Activated CD8-positive, alpha-beta memory T cell treated with anti-CD3 and anti-CD28 coated beads, Interleukin-2, amount 50 U/mL, for 1 hour (primary cell): ENCODE results near the gene ADCY9.
"Not testable (repeated sequence)": the region's sequence is repeated elsewhere in the genome, so short reads cannot be mapped to it uniquely, and the experiment has no call there.

Experiments used
- DNase-seq: peaks from one replicate; pipeline ENCODE4 v3.0.0-alpha.2; 2020; ENCODE audit errors: extremely low read depth

Gene ADCY9

GRCh38 chr16:3977376-3977775 is 138.9 kb downstream of the ADCY9 start:
- DNase-seq: no peak

DNA sequence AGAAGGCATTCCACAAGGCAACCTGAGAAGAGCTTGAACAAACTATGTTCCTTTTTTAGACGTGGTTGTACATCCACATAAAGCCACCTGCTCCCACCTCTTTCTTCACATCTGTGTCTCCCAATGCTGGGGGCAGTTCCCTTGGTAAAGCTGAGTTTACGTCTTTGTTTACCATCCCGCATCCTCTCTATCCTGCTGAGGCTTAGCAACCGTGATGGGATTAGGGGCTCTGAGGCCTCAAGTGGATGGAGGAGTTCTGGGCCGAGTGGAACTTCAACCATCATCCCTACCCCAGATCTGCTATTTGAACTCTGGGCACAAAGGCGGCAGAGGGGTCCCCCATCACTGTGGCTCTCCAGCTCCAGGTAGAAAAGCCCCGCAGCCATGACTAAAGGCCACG is 141.5 kb downstream of the ADCY9 start:
- no peak for DNase-seq

DNA sequence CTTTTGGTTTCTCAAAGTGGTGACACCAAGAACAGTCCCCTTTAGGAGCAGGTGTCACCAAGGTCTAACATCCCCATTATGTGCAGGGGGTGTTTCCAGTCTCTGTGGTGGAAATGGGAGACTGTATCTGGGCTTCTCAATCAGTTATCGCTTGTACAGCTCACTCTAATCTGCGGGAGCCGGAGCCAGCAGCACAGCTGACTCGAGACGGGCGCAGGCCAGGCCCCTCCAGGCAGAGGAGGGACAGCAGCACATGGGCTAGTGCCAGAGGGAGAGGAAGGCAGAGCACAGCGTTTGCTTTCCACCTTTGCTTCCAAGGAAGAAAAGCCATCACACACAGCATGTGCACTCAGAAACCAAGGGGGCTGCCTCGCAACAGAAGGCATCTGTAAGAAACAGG is 144.5 kb downstream of the ADCY9 start:
- no peak for DNase-seq

- DNase-seq: no peak
Observed at GRCh38 chr16:3971261-3971660, 145.0 kb downstream of the ADCY9 start.

- DNase-seq: no peak
Observed at GRCh38 chr16:3968551-3968950, 147.7 kb downstream of the ADCY9 start.

- DNase-seq: no peak
Observed at GRCh38 chr16:3966681-3967080, 149.6 kb downstream of the ADCY9 start.

DNA sequence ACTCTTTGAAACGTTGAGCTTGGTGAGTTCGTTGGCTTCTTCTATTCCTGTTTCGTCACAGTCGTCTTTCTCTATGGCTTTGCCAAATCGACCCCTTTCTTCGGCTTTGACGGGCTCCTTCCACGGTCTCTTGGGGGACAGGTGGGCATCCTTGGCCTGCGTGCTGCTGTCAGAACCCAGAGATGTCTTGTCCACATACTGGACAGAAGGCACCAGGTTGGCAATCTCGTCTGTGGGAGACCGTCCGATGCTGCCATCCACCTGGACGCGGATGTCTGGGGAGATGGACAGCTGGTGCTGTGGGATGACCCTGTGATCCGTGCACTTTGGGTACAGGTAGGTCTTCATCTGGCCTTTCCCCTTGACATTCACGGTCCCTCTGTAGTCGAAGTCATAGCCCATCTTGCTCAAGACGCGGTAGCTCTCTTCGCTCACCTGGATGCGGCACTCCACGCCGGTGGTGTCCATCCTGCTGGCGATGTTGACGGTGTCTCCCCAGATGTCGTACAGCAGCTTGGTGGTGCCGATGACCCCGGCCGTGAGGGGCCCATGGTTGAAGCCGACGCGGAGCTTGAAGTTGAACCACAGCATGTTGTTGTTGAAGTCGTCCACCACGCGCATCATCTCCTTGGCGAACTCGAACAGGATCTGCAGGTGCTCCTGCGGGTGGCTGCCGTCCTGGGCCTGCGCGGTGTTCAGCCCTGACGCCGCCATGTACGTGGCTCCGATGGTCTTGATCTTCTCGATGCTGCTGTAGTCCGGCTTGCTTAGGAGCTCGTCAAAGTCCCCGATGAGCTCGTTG is 150.3 kb downstream of the ADCY9 start:
- no peak for DNase-seq

GRCh38 chr16:3965306-3965705 is 150.9 kb downstream of the ADCY9 start:
- DNase-seq: no peak

DNA sequence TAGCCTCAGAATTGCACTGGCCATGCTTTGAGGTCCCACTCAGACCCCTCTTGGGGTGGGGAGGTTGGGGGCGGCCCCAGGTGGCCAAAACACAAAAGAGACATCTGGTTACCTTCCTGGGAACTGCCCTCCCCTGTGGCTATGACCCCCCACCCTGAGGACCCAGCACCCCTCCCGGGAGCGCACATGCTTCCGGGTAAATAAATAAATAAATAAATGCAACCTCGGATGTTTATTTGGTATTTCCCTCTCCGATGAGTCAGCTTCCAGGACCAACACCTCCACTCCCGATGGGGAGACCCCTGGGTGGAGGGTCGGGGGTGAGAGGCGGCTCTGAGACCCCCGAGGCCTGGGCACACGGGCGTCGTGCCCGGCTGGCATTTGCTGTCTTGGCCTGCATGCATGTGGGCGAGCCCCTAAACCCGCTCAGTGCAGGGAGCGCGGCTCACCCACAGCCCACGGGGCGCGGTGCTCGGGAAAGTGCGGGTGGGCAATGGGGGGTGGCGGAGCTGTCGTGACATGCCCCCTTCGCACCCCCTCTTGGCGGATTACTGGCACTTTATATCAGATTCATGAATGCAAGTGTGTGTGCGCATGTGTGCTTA is 151.5 kb downstream of the ADCY9 start:
- no peak for DNase-seq

DNA sequence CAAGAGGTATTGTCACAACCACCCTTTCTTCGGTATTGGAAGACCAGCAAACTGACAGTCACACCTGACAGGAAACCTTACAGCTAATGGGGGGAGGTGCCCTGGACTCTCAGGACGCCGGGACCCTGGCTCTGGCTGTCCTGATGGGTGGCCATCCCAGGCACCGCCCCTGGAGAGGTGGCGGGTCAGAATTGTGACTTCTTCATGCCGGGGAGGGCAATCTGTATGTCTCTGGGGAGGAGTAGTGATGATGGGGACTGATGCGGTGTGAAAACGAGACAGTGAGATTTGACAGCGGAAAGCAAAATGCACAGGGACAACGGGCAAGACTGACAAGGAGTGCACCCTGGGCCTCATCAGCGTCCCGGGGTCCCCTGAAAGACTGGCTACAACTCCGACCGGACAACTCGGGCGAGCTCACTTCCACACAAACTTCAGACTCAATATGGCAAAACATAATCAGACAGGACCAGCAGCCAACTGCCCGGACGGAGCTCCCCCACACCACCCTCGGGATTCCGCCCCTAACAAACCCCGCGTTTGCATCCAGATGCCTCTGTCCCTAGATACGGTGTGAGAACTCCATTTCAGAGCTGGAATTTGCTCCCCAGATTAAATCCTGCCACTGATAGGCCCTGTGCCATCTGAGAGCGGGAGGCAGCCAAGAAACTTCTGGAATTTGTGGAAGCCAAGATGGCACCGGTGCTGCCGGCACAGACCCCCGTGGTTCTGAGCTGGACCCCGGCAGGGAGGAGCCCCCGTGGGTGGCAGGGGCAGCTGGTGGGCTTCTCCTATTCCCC is 152.2 kb downstream of the ADCY9 start:
- DNase-seq: no peak

GRCh38 chr16:3963203-3963602 is 153.0 kb downstream of the ADCY9 start:
- DNase-seq: peak; percentile 14

DNA sequence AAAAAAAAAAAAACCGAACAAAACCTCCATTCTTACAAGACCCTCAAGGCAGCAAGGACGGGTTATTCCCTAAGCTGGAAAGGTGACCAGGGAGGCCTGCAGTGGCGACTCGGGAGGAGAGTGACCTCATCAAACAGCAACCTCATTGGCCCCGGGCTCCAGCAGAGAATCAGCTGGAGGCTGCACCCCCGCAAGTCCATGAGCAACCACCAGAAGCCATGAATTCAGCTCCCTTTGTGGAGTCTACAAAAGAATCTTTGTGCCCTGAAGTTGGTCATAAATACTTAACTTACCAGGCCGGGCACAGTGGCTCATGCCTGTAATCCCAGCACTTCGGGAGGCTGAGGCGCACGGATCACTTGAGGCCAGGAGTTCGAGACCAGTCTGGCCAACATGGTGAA is 154.8 kb downstream of the ADCY9 start:
- no peak for DNase-seq

DNA sequence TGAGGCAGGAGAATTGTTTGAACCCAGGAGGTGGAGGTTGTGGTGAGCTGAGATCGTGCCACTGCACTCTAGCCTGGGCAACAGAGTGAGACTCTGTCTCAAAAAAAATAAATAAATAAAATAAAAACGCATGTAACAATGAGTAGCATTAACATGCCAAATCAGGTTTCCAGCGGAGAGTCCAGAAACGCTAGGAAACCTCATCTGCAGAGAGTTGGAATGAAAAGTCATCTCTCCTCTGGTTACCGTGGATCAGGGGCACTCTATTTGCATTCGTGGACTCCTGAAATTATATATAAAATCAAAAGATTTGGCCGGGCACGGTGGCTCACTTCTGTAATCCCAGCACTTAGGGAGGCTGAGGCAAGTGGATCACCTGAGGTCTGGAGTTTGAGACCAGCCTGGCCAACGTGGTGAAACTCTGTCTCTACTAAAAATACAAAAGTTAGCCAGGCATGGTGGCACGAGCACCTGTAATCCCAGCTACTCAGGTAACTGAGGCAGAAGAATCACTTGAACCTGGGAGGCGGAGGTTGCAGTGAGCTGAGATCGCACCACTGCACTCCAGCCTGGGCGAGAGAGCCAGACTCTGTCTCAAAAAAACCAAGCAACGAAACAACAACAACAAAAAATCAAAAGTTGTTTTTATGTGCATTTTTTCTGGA is 156.2 kb downstream of the ADCY9 start:
- DNase-seq: not testable (repeated sequence)

GRCh38 chr16:3959148-3959547 is 157.1 kb downstream of the ADCY9 start:
- DNase-seq: no peak

- no peak for DNase-seq
Observed at GRCh38 chr16:3957344-3957980, 158.8 kb downstream of the ADCY9 start.

GRCh38 chr16:3954411-3954921 is 161.8 kb downstream of the ADCY9 start:
- no peak for DNase-seq

- no peak for DNase-seq
Observed at GRCh38 chr16:3953728-3954410, 162.4 kb downstream of the ADCY9 start.

DNA sequence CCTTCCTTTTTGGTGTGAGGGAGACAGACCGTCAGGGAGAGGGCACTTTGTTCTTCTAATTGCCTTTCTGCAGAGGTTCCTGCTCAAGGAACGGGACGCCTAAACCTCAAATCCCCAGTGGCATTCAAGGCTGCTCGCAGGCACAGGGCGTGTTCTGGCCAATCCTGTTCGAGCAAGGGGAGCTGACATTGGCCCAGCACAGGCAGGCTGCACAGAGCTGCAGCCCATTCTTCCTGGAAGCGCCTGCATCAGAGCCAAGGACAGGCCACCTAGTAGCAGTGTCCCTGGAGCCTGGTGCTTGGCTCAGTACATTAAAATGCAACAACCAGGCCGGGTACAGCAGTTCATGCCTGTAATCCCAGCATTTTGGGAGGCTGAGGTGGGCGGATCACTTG is 163.5 kb downstream of the ADCY9 start:
- no peak for DNase-seq

DNA sequence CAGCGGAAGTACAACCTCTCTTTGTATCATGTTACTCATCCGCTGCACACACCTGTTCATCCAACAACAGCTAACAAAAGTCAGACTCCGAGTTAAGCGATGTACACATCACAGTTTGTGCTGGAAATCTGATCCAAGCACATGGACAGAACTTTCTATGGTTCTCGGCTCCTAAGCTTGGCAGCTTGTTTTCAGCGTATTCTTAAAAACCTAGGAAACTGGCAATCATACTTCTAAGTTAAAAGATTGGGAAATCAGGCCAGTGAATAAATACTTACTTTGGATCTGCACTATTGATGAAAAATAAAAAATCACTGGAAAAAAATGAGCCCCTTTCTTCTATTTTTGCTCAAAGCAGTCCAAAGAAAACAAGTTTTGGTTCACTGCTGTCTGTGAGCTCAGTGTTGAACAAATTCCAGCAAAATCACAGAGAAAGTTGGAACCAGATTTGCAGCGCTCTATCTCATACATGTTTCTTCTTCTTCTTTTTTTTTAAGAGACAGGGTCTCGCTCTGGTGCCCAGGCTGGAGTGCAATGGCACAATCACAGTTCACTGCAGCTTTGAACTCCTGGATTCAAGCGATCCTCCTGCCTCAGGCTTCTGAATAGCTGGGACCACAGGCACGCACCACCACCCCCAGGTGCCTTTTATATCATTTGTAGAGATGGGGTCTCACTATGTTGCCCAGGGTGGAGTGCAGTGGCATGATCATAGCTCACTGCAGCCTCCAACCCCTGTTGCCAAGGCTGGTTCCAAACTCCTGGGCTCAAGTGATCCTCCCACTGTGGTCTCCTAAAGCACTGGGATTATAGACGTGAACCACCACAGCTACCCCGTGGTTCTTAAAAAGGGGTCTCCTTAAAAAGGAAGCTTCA is 164.1 kb downstream of the ADCY9 start:
- DNase-seq: no peak

DNA sequence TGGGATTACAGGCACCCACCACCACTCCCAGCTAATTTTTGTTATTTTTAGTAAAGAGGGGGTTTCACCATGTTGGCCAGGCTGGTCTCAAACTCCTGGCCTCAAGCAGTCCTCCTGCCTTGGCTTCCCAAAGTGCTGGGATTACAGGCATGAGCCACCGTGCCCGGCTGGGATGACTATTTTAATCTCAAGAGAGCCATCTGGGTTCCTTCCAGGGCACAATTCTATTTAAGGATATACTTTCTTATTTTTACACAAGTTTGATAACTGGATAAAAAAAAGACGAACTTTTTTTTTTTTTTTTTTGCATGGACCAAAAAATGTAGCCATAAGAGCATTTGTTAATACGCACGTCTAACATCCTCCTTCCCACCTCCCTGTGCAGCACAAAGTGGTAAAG is 164.9 kb downstream of the ADCY9 start:
- DNase-seq: not testable (repeated sequence)
